HG03432 (cell line): ENCODE data around the gene ASAH2.
"Not testable (repeated sequence)": the region's sequence is repeated elsewhere in the genome, so short reads cannot be mapped to it uniquely, and the experiment has no call there.

Experiments used
- ATAC-seq: cut with Tn5 transposase; IDR thresholded peaks from one replicate; pipeline ENCODE4 v1.9.1; 2021; ENCODE audit warnings: mild to moderate bottlenecking, moderate library complexity; ENCODE audit not compliant: unreplicated experiment

Gene ASAH2

DNA sequence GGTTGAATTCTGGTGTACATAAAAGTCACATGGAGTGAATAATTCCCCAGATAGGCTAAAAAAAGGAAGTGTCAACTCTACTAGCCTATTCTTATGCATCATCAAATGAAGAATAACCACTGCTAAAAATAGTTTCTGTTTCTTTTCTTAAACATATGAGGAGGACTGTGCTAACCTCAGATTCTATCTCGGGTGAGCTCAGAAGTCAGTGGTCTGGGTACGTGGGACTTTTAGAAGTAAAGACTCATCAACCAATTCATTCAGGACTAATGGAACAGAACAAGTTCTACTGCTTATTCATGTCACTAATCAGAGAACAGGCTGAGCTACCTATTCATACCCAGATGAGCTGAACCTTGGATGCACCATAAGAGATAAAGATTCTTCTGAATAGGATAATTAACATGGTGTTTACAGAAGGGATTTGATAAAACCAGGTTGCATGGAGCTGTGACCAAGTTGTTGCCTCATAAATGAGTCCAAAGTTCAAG lies 9.5 kb upstream of the ASAH2 start:
- ATAC-seq, result peak; percentile 99

DNA sequence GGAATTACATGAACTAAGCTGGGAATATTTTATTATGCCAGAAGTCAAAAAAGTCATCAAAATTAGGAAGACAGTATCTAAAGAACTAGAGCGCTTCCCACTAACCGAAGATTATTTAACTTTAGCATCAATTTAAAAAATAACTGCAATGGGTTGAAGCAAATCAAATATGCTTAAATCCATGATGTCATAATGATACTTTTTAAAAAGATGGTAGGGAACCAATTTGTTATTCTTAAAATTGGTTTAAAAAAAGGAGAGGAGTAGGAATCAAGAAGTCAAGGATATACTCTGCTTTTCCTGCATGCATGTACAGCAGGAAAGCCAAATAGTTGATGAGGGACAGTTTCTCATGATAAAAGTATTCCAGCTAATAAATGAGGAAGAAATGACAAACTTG lies 3.2 kb upstream of the ASAH2 start:
- no peak for ATAC-seq

DNA sequence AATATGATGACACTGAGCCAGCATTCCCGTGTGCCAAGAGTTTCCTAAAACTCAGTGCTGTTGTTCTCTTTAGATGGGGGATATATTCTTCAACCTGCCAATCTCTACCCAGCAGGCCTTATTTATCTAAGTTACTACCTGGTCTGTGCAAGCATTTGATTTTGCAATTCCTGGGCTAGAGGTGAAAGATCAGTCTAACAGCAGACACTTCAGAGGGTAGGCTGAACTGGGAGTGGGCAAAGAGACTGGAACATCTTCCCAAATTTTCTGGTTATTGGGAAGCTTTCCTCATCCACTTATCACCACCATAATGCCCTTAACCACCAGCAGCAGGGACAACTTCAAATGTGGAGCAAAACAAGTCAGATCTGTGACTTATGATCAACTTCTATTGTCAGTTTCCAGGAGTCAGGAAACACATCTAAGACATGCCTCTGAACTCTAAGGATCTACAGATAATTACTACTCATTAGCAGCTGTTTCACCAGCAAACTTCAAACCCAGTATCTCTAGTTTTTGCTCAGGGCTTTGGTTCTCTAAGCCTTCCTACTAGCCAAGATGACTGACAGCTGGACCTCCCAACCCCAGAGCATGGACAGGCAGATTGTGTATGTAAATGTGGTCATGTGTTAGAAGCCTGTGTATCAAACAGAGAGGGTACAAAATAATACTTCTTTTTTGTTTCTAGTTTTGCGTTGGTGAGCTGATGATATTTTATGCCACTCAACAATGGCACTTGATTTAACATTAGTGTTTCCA lies 1.0 kb downstream of the ASAH2 start:
- ATAC-seq, result no peak

DNA sequence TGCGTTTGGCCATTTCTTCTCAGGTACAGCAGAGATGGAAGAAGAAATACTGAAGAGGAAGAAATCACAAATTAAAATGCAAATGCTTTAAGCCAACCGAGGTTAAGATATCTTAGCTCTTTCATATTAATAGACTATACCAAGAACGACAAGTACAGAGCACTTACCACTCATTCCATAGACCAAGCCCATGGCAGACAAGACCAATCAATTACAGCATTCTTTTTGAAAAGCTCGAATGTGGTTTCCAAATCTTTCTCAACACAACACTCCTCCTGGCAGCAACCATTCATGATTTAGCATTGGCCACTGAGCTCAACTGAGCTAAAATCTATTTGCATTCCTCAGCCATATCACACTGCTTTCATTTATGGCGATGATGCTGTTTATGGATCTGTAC lies 2.7 kb downstream of the ASAH2 start:
- no peak for ATAC-seq

GRCh38 chr10:50248062-50248461 lies 3.3 kb downstream of the ASAH2 start:
- no peak for ATAC-seq

- no peak for ATAC-seq
These were observed 7.1 kb downstream of the ASAH2 start for GRCh38 chr10:50244201-50244600.

DNA sequence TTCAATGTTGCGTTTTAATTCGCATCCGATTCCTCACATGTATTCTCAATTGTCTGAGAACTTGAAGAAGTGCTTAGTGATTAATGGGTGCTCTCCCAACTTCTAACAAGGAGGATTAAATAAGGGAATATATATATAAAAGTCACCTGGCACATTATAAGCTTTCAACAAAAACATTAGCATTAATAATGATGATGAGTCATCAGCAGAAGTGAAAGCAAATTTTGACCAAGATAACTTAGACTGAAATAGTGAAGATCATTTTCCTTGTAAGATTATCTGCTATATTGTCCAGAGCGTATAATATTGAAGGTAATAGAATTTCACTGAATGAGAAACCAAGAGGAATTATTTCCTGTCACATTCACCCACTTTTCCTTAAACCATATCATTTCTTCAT lies 8.5 kb downstream of the ASAH2 start:
- no peak for ATAC-seq

DNA sequence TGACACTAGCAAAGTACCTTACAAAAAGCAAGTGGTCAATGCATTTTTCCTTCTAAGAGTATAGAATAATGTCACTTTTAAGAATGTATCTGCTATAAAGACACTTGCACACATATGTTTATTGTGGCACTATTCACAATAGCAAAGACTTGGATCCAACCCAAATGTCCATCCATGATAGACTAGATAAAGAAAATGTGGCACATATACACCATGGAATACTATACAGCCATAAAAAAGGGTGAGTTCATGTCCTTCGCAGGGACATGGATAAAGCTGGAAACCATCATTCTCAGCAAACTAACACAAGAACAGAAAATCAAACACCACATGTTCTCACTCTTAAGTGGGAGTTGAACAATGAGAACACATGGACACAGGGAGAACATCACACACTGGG lies 9.8 kb downstream of the ASAH2 start:
- not testable (repeated sequence) for ATAC-seq

DNA sequence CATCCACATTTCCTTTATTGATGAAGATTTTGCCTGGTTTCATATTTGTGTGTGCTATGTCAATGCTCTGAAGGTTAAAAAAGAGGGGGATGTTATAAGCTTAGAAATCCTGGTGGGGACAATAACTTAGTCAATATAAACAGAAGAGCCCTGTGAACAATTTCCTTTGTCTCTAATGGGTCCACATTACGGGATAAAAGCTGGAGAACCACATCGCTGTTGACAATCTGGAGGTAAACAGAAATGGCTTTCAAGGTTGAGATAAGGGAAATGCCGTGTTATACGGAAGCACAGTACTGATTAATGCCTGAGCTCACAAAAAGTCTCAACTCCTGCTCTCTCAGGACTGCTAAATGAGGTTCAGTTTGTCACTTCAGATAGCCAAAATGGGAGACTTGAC lies 16.8 kb downstream of the ASAH2 start:
- ATAC-seq, result no peak

GRCh38 chr10:50232261-50232639 lies 19.1 kb downstream of the ASAH2 start:
- ATAC-seq, result no peak

DNA sequence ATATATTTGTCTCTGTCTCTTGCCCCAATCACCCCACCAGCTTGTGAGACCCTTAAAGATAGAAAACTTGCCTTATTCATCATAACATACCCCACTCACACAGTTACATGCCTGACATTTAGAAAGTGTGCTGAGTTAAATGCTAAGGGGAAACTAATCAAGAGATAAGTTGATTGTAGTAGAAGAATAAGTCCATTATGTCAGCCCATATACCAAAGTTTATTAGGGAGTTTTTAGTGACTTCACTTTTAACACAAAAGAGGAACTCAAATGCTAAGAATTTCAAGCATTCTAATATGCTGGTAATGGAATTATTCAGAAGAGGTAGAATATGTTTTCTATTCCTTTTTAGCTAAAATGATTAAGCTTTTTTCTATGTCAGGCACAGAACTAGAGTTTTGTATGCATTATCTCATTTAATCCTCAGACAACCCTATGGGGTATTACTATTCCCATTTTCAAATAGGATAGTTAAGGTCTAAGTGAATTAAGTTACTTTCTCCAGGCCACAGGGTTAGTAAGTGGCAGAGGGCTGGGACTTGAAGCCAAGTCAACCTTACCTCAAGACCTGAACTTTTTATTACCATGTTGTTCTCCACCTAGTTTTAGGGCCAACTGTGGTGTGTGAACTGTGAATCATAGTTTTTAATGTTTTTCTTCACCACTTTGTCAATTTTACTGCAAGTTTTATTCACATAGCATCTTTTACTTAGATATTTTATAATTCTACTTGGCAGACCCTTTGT lies 19.6 kb downstream of the ASAH2 start:
- peak; percentile 64 for ATAC-seq

GRCh38 chr10:50229460-50229859 lies 21.9 kb downstream of the ASAH2 start:
- ATAC-seq, result no peak

DNA sequence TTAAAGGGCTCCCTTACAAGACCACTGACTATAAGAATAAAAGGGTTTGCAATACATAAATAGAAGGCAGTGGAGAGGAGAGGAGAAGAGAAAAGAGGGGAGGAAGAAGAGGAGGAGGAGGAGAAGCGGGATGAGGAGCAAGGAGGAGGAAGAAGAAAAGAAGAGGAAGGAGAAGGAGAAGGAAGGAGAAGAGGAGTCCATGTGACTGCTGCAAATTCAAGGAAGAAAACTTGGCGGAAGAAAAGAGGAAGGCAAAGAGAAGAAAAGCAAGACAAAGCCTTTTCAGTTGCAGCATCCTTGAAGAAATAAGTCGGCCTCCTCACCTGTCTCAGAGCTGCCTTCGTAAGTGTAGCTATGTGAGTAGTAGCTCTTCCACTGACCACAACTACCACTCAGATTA lies 22.6 kb downstream of the ASAH2 start:
- ATAC-seq, result no peak

GRCh38 chr10:50226610-50227009 lies 24.7 kb downstream of the ASAH2 start:
- no peak for ATAC-seq

DNA sequence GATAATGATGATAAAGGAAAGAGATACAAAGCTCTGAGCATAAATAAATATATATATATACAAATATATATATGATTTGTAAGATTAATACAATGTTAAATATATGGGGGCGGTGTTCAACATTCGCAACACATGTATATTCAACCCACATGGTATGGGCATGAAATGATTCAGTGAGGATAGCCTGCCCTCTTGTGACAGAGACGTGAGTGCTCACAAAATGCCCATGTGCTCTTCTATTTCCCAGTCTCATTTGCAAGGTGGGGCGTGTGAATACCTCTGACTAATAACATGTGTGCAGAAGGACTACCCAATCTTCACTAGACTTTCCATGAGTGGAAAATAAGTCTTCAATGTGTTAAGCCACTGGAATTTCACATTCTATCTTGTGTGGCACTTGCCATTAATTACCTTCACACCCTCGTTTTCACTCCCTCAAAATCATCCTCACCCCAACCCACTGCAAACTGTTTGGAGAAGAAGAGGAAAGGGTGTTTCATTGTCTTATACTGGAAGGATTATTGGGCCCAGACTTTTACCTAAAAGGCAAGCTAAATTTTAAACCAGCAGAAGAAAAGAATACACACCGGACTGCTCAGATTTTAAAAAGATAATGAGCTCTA lies 26.9 kb downstream of the ASAH2 start:
- peak; percentile 97 for ATAC-seq

GRCh38 chr10:50222199-50222598 lies 29.1 kb downstream of the ASAH2 start:
- no peak for ATAC-seq

GRCh38 chr10:50221470-50221869 lies 29.8 kb downstream of the ASAH2 start:
- ATAC-seq, result no peak

GRCh38 chr10:50219646-50220045 lies 31.7 kb downstream of the ASAH2 start:
- ATAC-seq, result no peak

DNA sequence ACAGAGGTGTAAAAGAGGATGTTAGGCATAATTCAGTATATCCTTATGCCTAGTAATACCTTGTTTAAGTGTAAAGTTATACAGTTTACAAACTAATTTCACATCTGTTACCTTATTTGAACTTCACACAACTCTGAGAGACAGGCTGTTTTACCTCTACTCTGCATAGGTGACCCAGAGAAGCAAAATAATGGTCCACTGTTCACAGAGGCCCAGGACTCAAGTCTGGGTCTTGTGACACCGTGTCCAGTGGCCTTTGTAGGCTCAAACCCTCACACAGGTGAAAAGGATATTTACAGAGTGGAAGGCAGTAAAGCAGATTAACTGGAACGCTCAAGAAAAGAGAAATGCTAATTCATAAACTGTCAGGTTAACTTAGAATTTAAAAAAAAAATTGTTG lies 32.1 kb downstream of the ASAH2 start:
- no peak for ATAC-seq

- ATAC-seq, result peak; percentile 42
These were observed 34.4 kb downstream of the ASAH2 start for GRCh38 chr10:50216894-50217293.

GRCh38 chr10:50216418-50216817 lies 34.9 kb downstream of the ASAH2 start:
- ATAC-seq, result no peak

DNA sequence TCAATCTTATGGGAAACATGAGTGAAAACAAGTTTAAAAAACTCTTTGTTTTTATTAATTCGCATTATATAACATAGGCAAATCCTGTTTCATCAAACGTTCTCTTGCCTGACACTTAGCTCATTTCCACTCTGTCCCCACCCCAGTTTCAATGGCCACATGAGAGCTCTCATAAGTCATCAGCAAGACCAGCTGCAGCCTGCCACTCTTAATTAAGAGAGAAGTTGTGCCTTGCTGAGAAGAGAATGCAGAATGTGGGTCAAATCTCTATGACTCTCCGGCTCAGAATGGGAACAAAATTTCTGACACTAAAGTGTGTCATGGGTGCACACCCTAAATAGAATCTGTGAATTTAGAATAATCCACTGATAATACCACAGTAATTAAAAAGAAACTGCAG lies 39.6 kb downstream of the ASAH2 start:
- no peak for ATAC-seq
